ENCODE measurements around the gene GATAD2A.
"Not testable (repeated sequence)": the region's sequence is repeated elsewhere in the genome, so short reads cannot be mapped to it uniquely, and the experiment has no call there.

The GATAD2A gene

GRCh38 chr19:19404879-19405860, at the start of gene GATAD2A:
Gene GATAD2A, plus strand, starts transcription at chr19:19405675. Its CDS starts 59,671 bp downstream, at chr19:19465346.
- peak; percentile 90 for DNase-seq (ENCODE audit: low spot score)

GRCh38 chr19:19356500-19356899, 49.0 kb upstream of the GATAD2A start:
- no peak for DNase-seq (ENCODE audit: low spot score)

GRCh38 chr19:19356901-19357566, 48.4 kb upstream of the GATAD2A start:
- DNase-seq (ENCODE audit: low spot score) = no peak

- DNase-seq (ENCODE audit: low spot score) = peak; percentile 78
These were observed 44.3 kb upstream of the GATAD2A start for GRCh38 chr19:19361075-19361594.

- no peak for DNase-seq (ENCODE audit: low spot score)
These were observed 43.4 kb upstream of the GATAD2A start for GRCh38 chr19:19362075-19362474.

- peak; percentile 83 for DNase-seq (ENCODE audit: low spot score)
These were observed 38.8 kb upstream of the GATAD2A start for GRCh38 chr19:19366434-19367396.

GRCh38 chr19:19368087-19368486, 37.4 kb upstream of the GATAD2A start:
- no peak for DNase-seq (ENCODE audit: low spot score)

- no peak for DNase-seq (ENCODE audit: low spot score)
These were observed 34.4 kb upstream of the GATAD2A start for GRCh38 chr19:19371059-19371458.

GRCh38 chr19:19372656-19373416, 32.6 kb upstream of the GATAD2A start:
- peak; percentile 60 for DNase-seq (ENCODE audit: low spot score)

GRCh38 chr19:19379527-19379926, 25.9 kb upstream of the GATAD2A start:
- DNase-seq (ENCODE audit: low spot score) = no peak

GRCh38 chr19:19380316-19380715, 25.2 kb upstream of the GATAD2A start:
- DNase-seq (ENCODE audit: low spot score) = not testable (repeated sequence)

- DNase-seq (ENCODE audit: low spot score) = no peak
These were observed 24.2 kb upstream of the GATAD2A start for GRCh38 chr19:19381007-19381926.

- no peak for DNase-seq (ENCODE audit: low spot score)
These were observed 23.4 kb upstream of the GATAD2A start for GRCh38 chr19:19382118-19382517.

- no peak for DNase-seq (ENCODE audit: low spot score)
These were observed 21.0 kb upstream of the GATAD2A start for GRCh38 chr19:19384486-19384885.

GRCh38 chr19:19385131-19385895, 20.2 kb upstream of the GATAD2A start:
- peak; percentile 95 for DNase-seq (ENCODE audit: low spot score)

- DNase-seq (ENCODE audit: low spot score) = peak; percentile 38
These were observed 19.3 kb upstream of the GATAD2A start for GRCh38 chr19:19385896-19386869.

GRCh38 chr19:19387108-19387507, 18.4 kb upstream of the GATAD2A start:
- DNase-seq (ENCODE audit: low spot score) = no peak
